Stimulated activated CD4-positive, alpha-beta T cell treated with anti-CD3 and anti-CD28 coated beads, TNF-alpha, amount 100 ng/mL, for 48 hours (primary cell): ENCODE results near the gene IGSF23.
"Not testable (repeated sequence)": the region's sequence is repeated elsewhere in the genome, so short reads cannot be mapped to it uniquely, and the experiment has no call there.

Experiments
- DNase-seq, 3 donors: peaks; one replicate each; pipeline ENCODE4 v3.0.0-alpha.2; 2020; ENCODE audit warnings: low read depth in 3 of 3

The IGSF23 gene

GRCh38 chr19:44587963-44588770 lies 25.2 kb upstream of the IGSF23 start:
- peak in 1 of 3 donors; percentile 52 for DNase-seq

GRCh38 chr19:44588771-44589112 lies 24.6 kb upstream of the IGSF23 start:
- no peak for DNase-seq

- DNase-seq = no peak
Observed at GRCh38 chr19:44590245-44591059, 22.9 kb upstream of the IGSF23 start.

GRCh38 chr19:44591340-44591993 lies 21.9 kb upstream of the IGSF23 start:
- DNase-seq = not testable (repeated sequence)

- no peak for DNase-seq
Observed at GRCh38 chr19:44592451-44592890, 20.9 kb upstream of the IGSF23 start.

GRCh38 chr19:44593294-44593693 lies 20.1 kb upstream of the IGSF23 start:
- no peak for DNase-seq

- not testable (repeated sequence) for DNase-seq
Observed at GRCh38 chr19:44593866-44594266, 19.5 kb upstream of the IGSF23 start.

GRCh38 chr19:44596428-44597130 lies 16.8 kb upstream of the IGSF23 start:
- DNase-seq = no peak

GRCh38 chr19:44597131-44597491 lies 16.3 kb upstream of the IGSF23 start:
- no peak for DNase-seq

GRCh38 chr19:44598355-44598754 lies 15.0 kb upstream of the IGSF23 start:
- DNase-seq = no peak

GRCh38 chr19:44598880-44599279 lies 14.5 kb upstream of the IGSF23 start:
- DNase-seq = no peak

- no peak for DNase-seq
Observed at GRCh38 chr19:44600466-44600865, 12.9 kb upstream of the IGSF23 start.

GRCh38 chr19:44602081-44602480 lies 11.3 kb upstream of the IGSF23 start:
- DNase-seq = no peak

GRCh38 chr19:44603201-44603945 lies 10.0 kb upstream of the IGSF23 start:
- no peak for DNase-seq

GRCh38 chr19:44604241-44604640 lies 9.1 kb upstream of the IGSF23 start:
- no peak for DNase-seq

- DNase-seq = no peak
Observed at GRCh38 chr19:44605547-44605946, 7.8 kb upstream of the IGSF23 start.

GRCh38 chr19:44607049-44607448 lies 6.3 kb upstream of the IGSF23 start:
- DNase-seq = no peak

GRCh38 chr19:44607917-44608316 lies 5.4 kb upstream of the IGSF23 start:
- no peak for DNase-seq

- DNase-seq = no peak
Observed at GRCh38 chr19:44608391-44608821, 5.0 kb upstream of the IGSF23 start.

GRCh38 chr19:44609219-44609618 lies 4.1 kb upstream of the IGSF23 start:
- DNase-seq = no peak

- DNase-seq = not testable (repeated sequence)
Observed at GRCh38 chr19:44610497-44610896, 2.9 kb upstream of the IGSF23 start.
